ENCODE results near the gene PCBP3. TPM values are rescaled to one million over a fixed set of nuclear protein-coding genes. Genes with fewer than 3 reads are reported as not detected.
A peak's percentile ranks its signal among the peaks of the same experiment; 100 is the strongest.

Gene PCBP3
- total and polyA plus RNA-seq, 2 of the 13 experiments (the other 11 are each of a cell fraction or from before 2014, with no cell fraction given): not detected

- TF ChIP-seq DBP (CRISPR knock-in tag; IDR thresholded peaks at IDR 0.05; ENCODE audit: not compliant biosample characterization): no peak
- no peak for TF ChIP-seq TIGD3 (CRISPR knock-in tag; IDR thresholded peaks at IDR 0.05; ENCODE audit: borderline replicate concordance)
- TF ChIP-seq POLR2A (IDR thresholded peaks at IDR 0.05; ENCODE audit: insufficient read depth in 1 of 2, low read depth in 2 of 2, low read length in 2 of 2): no peak
- TF ChIP-seq ZNF724P (CRISPR knock-in tag; IDR thresholded peaks at IDR 0.05; ENCODE audit: borderline replicate concordance): no peak
- TF ChIP-seq HES4 (CRISPR knock-in tag; IDR thresholded peaks at IDR 0.05; ENCODE audit: borderline replicate concordance): no peak
- TF ChIP-seq HDAC2 (CRISPR knock-in tag; IDR thresholded peaks at IDR 0.05): no peak
- no peak for TF ChIP-seq TEAD2 (CRISPR knock-in tag; IDR thresholded peaks at IDR 0.05)
- TF ChIP-seq ZSCAN22 (CRISPR knock-in tag; IDR thresholded peaks at IDR 0.05): no peak
- TF ChIP-seq ZNF703 (CRISPR knock-in tag; IDR thresholded peaks at IDR 0.05; ENCODE audit: borderline replicate concordance): no peak
- no peak for TF ChIP-seq ZNF264 (CRISPR knock-in tag; IDR thresholded peaks at IDR 0.05)
- TF ChIP-seq SRY (CRISPR knock-in tag; IDR thresholded peaks at IDR 0.05): no peak
- TF ChIP-seq ZBTB1 (CRISPR knock-in tag; IDR thresholded peaks at IDR 0.05; ENCODE audit: borderline replicate concordance): no peak
- TF ChIP-seq NFE2 (CRISPR knock-in tag; IDR thresholded peaks at IDR 0.05): no peak
- no peak for TF ChIP-seq ZNF678 (CRISPR knock-in tag; IDR thresholded peaks at IDR 0.05)
Measured at GRCh38 chr21:45809421-45809820, 165.9 kb downstream of the PCBP3 start (continued).

- Histone ChIP-seq H4K20me1 (ENCODE audit: insufficient read depth, low read length) (no peaks in the 10 kb centered on the region), H3K4me3 (replicated peaks in 1 of 3; ENCODE audit: insufficient read depth in 1 of 3, low read depth in 2 of 3, low read length in 3 of 3) (no peak overlapping the region), H3K79me2 (ENCODE audit: insufficient read depth, low read length) (no peaks in the 10 kb centered on the region), H3K27ac (ENCODE audit: extremely low read length, insufficient read depth, low read length) (no peak overlapping the region), H3K4me1 (ENCODE audit: insufficient read depth, low read length) (no peaks in the 10 kb centered on the region), H3K4me2 (ENCODE audit: low read depth, low read length) (no peak overlapping the region), H2AFZ (ENCODE audit: low read length) (no peak overlapping the region), H3K36me3 (replicated peaks in 1 of 2; ENCODE audit: control insufficient read depth in 1 of 2, insufficient read depth in 2 of 2, low read length in 2 of 2) (no peaks in the 10 kb centered on the region), H3K27me3 (ENCODE audit: control insufficient read depth in 1 of 2, insufficient read depth in 2 of 2, low read length in 2 of 2) (no peaks in the 10 kb centered on the region; a peak in 1 of 5 replicates), H3K9me3 (ENCODE audit: low read length) (no peaks in the 10 kb centered on the region), H3K9ac (ENCODE audit: insufficient read depth, low read depth, low read length) (no peak overlapping the region)
- no peak for FAIRE-seq
- DNase-seq (ENCODE audit: low spot score): no peak
- intact Hi-C loops (cut with micrococcal nuclease; ENCODE audit: unreplicated experiment) (no loop called here), in situ Hi-C loops (cut with HindIII; ENCODE audit: extremely low pct_ligation_motif_present, low pct_unique_long_range_greater_than_20kb) (loop anchor here (10.0 kb wide), 1 partner anchor 116 kb away; no protein-coding TSS in a partner anchor)
- BruUV-seq (replicated peaks): no TSS peak
- POLR2A ChIA-PET: no interaction called here
- ATAC-seq: no peak
- WGBS (ENCODE audit: low lambda C conversion rate): 26% methylated on average over 5 of the region's 5 CpGs
- TF ChIP-seq ZNF263 (CRISPR knock-in tag; IDR thresholded peaks at IDR 0.05): peak; percentile 88
- no peak for TF ChIP-seq NFE2L1 (CRISPR knock-in tag; IDR thresholded peaks at IDR 0.05; ENCODE audit: borderline replicate concordance)
- CTCF ChIA-PET (ENCODE audit: low intra/inter-chr PET ratio, low total read pairs): no interaction called here
Measured at GRCh38 chr21:45811136-45811535, 167.6 kb downstream of the PCBP3 start.

All from HepG2 (cell line).